ENCODE results near the gene CDK13. TPM values are rescaled to one million over a fixed set of nuclear protein-coding genes. Genes with fewer than 3 reads are reported as not detected.

Gene CDK13
- total RNA-seq, 2 experiments from 2014 or later, result 46.5 to 48.7 TPM

DNA sequence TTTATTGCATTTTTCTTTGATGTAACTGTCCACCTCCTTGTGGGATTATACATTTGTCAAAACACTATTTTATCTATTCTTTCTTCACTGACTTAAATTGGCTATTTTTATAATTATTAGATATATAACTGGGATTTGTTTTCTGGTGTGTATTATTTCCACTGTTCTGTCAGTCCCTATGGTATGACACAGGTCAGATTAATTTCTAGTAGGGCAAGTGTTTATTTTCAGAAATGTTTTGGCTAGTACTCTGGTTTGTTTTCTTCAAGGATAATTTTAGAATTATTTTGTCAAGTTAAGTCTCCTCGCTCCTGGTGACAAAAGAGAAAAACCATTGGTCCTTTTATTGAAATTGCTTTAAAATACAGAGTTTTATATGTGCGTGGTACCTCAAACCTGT, 93.1 kb downstream of the CDK13 start:
- no peaks in the 10 kb centered on the region for H3K27me3 Mint-ChIP-seq
- POLR2A ChIA-PET, result no interaction called here

DNA sequence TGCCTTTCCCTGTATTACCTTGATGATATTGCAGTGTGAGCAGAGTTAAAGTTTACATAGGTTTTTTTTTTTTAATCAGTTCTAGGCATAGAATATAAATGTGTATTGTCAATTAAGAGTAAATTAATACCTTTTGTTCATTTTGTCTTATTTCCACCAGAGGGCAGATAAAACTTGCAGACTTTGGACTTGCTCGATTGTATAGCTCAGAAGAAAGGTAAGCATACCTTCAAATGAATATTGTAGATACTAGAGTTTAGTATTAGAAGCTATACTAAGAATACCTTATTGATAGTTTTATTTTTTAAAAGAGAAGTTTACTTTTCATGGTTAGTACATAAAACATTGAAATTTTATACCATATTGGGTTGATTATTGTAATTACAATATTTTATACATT, 97.6 kb downstream of the CDK13 start:
- CTCF ChIA-PET, result interaction anchor here (0.7 to 2.2 kb wide), 5 partner anchors 10 to 467 kb away, joined by 3 to 16 read pairs (median 5); no protein-coding TSS in a partner anchor
- Mint-ChIP-seq H3K27ac (no peak overlapping the region), H3K4me1 (peaks cover 2% of the 10 kb centered on the region), H3K4me3 (no peak overlapping the region), H3K36me3 (ENCODE audit: low read depth) (peaks cover 5% of the 10 kb centered on the region), H3K27me3 (no peaks in the 10 kb centered on the region), H3K9me3 (no peaks in the 10 kb centered on the region)
- DNase-seq, result no peak
- POLR2A ChIA-PET, result interaction anchor here (0.9 kb wide), 1 partner anchor 99 kb away, joined by 4 read pairs; no protein-coding TSS in a partner anchor

More for the DNA sequence above, 93.1 kb downstream of the CDK13 start:
- H3K4me1 Mint-ChIP-seq, result no peaks in the 10 kb centered on the region
- H3K27ac Mint-ChIP-seq, result no peak overlapping the region
- H3K9me3 Mint-ChIP-seq, result no peaks in the 10 kb centered on the region
- no peak overlapping the region for H3K4me3 Mint-ChIP-seq
- no peak for DNase-seq
- CTCF ChIA-PET, result no interaction called here
- H3K36me3 Mint-ChIP-seq (ENCODE audit: low read depth), result peaks cover 5% of the 10 kb centered on the region

- Mint-ChIP-seq H3K9me3 (no peaks in the 10 kb centered on the region), H3K27ac (no peak overlapping the region), H3K4me1 (peaks cover 3% of the 10 kb centered on the region), H3K27me3 (no peaks in the 10 kb centered on the region), H3K36me3 (ENCODE audit: low read depth) (peaks cover 11% of the 10 kb centered on the region), H3K4me3 (no peak overlapping the region)
- DNase-seq, result no peak
- ChIA-PET CTCF (interaction anchor here (1.1 kb wide), 1 partner anchor 161 kb away, joined by 7 read pairs; no protein-coding TSS in a partner anchor), POLR2A (no interaction called here)
These were observed 107.2 kb downstream of the CDK13 start for GRCh38 chr7:40057292-40057691.

DNA sequence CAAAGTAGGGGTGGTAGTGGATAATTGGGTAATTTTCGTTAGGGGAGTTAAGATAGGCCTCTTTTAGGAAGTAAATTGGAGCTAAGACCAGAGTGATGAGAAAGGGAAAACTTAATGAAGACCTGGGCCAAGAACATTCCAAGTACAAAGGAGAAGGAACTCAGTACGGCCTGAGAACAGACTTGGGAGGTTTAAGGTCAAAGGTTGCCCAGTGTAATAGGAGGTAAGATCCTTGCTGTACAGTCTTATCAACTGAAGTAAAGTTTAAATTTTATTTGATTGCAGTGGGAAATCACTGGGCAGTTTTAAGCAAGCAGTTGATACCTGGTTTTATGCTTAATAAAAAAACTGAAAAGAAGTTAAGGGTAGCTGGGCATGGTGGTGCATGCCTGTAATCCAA, 108.0 kb downstream of the CDK13 start:
- ChIA-PET CTCF (interaction anchor here (0.9 to 1.1 kb wide), 2 partner anchors 161 to 162 kb away, joined by 3 to 7 read pairs; no protein-coding TSS in a partner anchor), POLR2A (no interaction called here)
- Mint-ChIP-seq H3K27ac (no peak overlapping the region), H3K4me3 (no peak overlapping the region), H3K9me3 (no peaks in the 10 kb centered on the region), H3K36me3 (ENCODE audit: low read depth) (peaks cover 11% of the 10 kb centered on the region), H3K27me3 (no peaks in the 10 kb centered on the region), H3K4me1 (no peaks in the 10 kb centered on the region)
- no peak for DNase-seq

DNA sequence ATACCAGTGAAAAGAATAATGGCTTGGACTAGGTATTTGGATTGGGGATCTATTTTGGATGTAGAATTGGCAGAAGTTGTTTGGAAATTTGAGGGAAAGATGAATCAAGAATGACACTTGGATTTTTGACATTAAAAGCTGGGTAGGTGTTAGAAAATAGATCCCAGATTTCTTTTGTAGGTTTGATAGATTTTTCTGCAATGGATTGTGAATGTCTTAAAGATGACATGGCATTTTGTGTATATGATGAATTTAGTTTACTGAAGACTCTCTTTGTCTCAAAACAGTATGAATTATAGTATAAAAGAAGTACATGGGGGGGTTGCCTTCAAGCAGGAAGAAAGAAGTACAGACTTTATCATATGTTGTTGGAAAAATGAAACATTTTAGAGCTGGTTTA, 108.6 kb downstream of the CDK13 start:
- Mint-ChIP-seq H3K4me3 (no peak overlapping the region), H3K27me3 (no peaks in the 10 kb centered on the region), H3K9me3 (no peaks in the 10 kb centered on the region), H3K36me3 (ENCODE audit: low read depth) (peaks cover 13% of the 10 kb centered on the region), H3K4me1 (no peaks in the 10 kb centered on the region), H3K27ac (no peak overlapping the region)
- ChIA-PET POLR2A (no interaction called here), CTCF (no interaction called here)
- DNase-seq, result no peak

GRCh38 chr7:40059057-40059456, 109.0 kb downstream of the CDK13 start:
- ChIA-PET POLR2A (no interaction called here), CTCF (no interaction called here)
- peaks cover 13% of the 10 kb centered on the region for H3K36me3 Mint-ChIP-seq (ENCODE audit: low read depth)
- H3K27me3 Mint-ChIP-seq, result no peaks in the 10 kb centered on the region
- H3K4me3 Mint-ChIP-seq, result no peak overlapping the region
- H3K4me1 Mint-ChIP-seq, result no peaks in the 10 kb centered on the region
- no peaks in the 10 kb centered on the region for H3K9me3 Mint-ChIP-seq
- no peak overlapping the region for H3K27ac Mint-ChIP-seq
- no peak for DNase-seq

DNA sequence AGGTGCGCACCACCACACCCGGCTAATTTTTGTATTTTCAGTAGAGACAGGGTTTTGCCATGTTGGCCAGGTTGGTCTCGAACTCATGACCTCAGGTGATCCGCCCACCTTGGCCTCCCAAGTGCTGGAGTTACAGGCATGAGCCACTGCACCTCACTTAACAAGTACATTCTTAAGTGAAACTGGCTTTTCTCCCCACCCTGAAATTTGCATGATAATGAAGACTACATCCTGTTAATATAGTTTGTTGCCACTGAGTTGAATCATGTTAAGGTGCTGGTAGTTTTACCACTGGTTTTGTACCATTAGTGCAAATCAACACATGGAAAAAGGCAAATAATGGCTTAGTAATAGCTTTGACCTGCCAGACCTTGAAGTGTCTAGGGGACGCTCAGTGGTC, 122.2 kb downstream of the CDK13 start:
- Mint-ChIP-seq H3K4me3 (no peak overlapping the region), H3K36me3 (ENCODE audit: low read depth) (no peaks in the 10 kb centered on the region), H3K27ac (no peak overlapping the region), H3K9me3 (no peaks in the 10 kb centered on the region), H3K27me3 (no peaks in the 10 kb centered on the region), H3K4me1 (no peaks in the 10 kb centered on the region)
- ChIA-PET POLR2A (no interaction called here), CTCF (interaction anchor here (1.6 kb wide), 1 partner anchor 21 kb away, joined by 7 read pairs; no protein-coding TSS in a partner anchor)
- no peak for DNase-seq

DNA sequence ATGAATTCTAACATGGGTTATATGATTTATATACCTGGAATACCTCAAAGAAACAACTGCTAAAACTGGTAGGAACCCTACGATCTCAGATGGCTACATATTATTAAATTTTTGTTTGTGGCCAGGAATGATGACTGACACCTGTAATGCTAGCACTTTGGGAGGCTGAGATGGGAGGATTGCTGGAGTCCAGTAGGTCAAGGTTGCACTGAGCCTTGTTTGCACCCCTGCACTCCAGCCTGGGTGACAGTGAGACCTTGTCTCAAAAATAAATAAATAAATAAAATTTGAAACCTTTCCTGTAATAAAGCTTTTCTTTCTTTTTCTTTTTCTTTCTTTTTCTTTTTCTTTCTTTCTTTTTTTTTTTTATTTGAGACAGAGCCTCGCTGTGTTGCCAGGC, 123.2 kb downstream of the CDK13 start:
- POLR2A ChIA-PET, result no interaction called here
- no peaks in the 10 kb centered on the region for H3K9me3 Mint-ChIP-seq
- no peak overlapping the region for H3K4me3 Mint-ChIP-seq
- CTCF ChIA-PET, result no interaction called here
- H3K36me3 Mint-ChIP-seq (ENCODE audit: low read depth), result no peaks in the 10 kb centered on the region
- H3K4me1 Mint-ChIP-seq, result no peaks in the 10 kb centered on the region
- no peak overlapping the region for H3K27ac Mint-ChIP-seq
- H3K27me3 Mint-ChIP-seq, result no peaks in the 10 kb centered on the region
- no peak for DNase-seq

DNA sequence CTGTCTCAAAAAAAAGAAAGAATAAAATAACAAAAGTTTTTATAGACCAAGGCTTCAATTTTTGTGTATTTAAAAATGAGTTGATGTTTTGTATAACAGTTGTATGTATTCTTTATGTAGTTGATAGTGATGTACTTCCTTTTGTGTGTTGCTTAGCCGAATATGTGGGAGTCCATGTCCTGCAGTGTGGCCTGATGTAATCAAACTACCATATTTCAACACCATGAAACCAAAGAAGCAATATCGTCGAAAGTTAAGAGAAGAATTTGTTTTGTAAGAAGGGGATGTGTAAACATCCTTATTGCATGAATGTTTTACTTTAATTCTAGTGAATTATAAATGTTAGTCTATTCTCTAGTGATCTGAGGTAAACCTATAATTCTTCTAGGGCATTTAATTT, 127.8 kb downstream of the CDK13 start:
- Mint-ChIP-seq H3K27me3 (no peaks in the 10 kb centered on the region), H3K9me3 (no peaks in the 10 kb centered on the region), H3K4me3 (no peak overlapping the region), H3K27ac (no peak overlapping the region), H3K4me1 (no peaks in the 10 kb centered on the region), H3K36me3 (ENCODE audit: low read depth) (peaks cover 6% of the 10 kb centered on the region)
- POLR2A ChIA-PET, result no interaction called here
- CTCF ChIA-PET, result interaction anchor here (1.2 kb wide), 1 partner anchor 10 kb away, joined by 5 read pairs; no protein-coding TSS in a partner anchor
- no peak for DNase-seq

- Mint-ChIP-seq H3K27ac (no peak overlapping the region), H3K4me3 (no peak overlapping the region), H3K27me3 (no peaks in the 10 kb centered on the region), H3K4me1 (no peaks in the 10 kb centered on the region), H3K9me3 (no peaks in the 10 kb centered on the region), H3K36me3 (ENCODE audit: low read depth) (peaks cover 49% of the 10 kb centered on the region)
- no peak for DNase-seq
- ChIA-PET CTCF (no interaction called here), POLR2A (no interaction called here)
These were observed 142.1 kb downstream of the CDK13 start for GRCh38 chr7:40092182-40092581.

DNA sequence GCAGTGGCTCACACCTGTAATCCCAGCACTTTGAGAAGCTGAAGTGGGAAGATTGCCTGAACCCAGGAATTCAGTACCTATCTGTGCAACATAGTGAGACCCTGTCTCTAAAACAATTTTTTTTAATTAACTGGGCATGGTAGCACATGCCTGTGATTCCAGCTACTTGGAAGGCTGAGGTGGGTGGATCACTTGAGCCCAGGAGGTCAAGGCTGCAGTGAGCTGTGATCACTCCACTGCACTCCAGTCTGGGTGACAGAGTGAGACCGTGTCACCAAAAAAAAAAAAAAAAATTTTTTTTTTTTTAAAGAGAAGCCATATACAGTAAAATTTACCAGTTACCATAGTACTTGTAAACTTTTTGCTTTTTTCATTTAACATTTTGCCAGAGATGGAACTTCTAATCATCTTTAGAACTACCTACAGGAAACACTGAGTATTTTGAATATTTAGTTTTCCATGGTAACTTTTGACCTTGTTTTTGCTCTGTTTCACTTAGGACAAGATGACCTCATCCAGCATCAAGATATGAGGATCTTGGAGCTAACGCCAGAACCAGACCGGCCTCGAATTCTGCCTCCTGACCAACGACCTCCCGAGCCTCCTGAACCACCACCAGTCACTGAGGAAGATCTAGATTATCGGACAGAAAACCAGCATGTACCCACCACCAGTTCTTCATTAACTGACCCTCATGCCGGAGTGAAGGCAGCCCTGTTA, 143.7 kb downstream of the CDK13 start:
- ChIA-PET POLR2A (no interaction called here), CTCF (no interaction called here)

GRCh38 chr7:40095230-40095629, 145.2 kb downstream of the CDK13 start:
- Mint-ChIP-seq H3K4me1 (no peaks in the 10 kb centered on the region), H3K27ac (no peak overlapping the region), H3K4me3 (no peak overlapping the region), H3K9me3 (no peaks in the 10 kb centered on the region), H3K27me3 (no peaks in the 10 kb centered on the region), H3K36me3 (ENCODE audit: low read depth) (peaks cover 36% of the 10 kb centered on the region)
- CTCF ChIA-PET, result no interaction called here
- POLR2A ChIA-PET, result no interaction called here
- DNase-seq, result no peak

More for the DNA sequence above, 143.7 kb downstream of the CDK13 start:
- H3K36me3 Mint-ChIP-seq (ENCODE audit: low read depth), result peaks cover 41% of the 10 kb centered on the region
- H3K4me3 Mint-ChIP-seq, result no peak overlapping the region
- H3K27ac Mint-ChIP-seq, result no peak overlapping the region
- H3K9me3 Mint-ChIP-seq, result no peaks in the 10 kb centered on the region
- no peak for DNase-seq
- no peaks in the 10 kb centered on the region for H3K4me1 Mint-ChIP-seq
- H3K27me3 Mint-ChIP-seq, result no peaks in the 10 kb centered on the region

DNA sequence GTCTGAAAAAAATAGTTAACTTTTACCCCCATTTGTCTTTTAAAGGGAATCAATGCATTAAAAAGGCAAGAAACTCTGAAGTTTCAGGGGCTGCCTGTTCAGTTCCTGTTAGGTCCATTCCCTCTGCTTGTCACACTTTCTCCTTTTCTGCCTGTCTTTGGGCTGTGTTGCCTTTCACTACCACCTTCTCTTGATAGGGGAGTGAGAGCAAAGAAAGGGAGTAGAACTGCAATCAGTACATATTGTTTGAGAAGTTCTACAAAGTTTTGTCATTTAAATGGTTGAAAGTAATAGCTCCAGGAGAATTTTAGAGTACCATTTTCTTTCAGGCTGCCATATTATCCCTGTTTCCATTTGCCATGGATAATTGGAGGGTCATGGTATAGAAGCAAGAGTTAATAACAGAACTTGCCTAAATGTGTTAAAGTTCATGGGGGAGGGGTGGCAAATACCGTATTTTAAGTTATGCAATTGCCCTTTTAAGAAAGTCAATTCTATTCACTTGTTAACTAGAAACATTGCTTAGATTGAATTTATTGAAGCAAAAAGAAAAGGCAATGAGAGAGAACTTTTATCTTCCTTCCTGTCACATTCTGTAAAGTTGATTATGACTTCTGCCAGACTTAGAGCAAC, 145.8 kb downstream of the CDK13 start:
- no peaks in the 10 kb centered on the region for H3K4me1 Mint-ChIP-seq
- no peak for DNase-seq
- no peaks in the 10 kb centered on the region for H3K27me3 Mint-ChIP-seq
- POLR2A ChIA-PET, result no interaction called here
- no peaks in the 10 kb centered on the region for H3K9me3 Mint-ChIP-seq
- H3K27ac Mint-ChIP-seq, result no peak overlapping the region
- peaks cover 33% of the 10 kb centered on the region for H3K36me3 Mint-ChIP-seq (ENCODE audit: low read depth)
- CTCF ChIA-PET, result no interaction called here
- H3K4me3 Mint-ChIP-seq, result no peak overlapping the region

DNA sequence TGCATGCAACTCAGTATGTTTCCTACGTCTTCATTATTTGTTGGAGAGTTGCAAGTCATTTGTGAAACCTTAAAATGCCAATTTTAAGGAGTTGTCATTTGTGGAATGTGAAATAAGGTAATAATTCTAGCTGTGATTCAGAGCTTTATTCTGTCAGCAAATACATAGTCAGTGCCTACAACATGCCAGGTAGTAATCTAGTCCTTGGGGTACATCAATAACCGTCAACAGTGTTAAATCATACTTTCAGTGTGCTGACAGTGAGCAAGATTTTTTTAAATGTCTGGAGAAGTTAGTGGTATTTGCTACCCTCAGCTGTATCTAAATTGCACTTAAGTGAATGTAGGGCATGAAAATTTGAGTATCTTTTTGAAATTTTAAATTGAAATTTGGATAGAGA, 147.7 kb downstream of the CDK13 start:
- no peaks in the 10 kb centered on the region for H3K9me3 Mint-ChIP-seq
- CTCF ChIA-PET, result interaction anchor here (1.3 kb wide), 1 partner anchor 202 kb away, joined by 3 read pairs; no protein-coding TSS in a partner anchor
- H3K4me1 Mint-ChIP-seq, result no peaks in the 10 kb centered on the region
- POLR2A ChIA-PET, result interaction anchor here (0.6 kb wide), 1 partner anchor 14 kb away, joined by 3 read pairs; no protein-coding TSS in a partner anchor
- no peak overlapping the region for H3K27ac Mint-ChIP-seq
- H3K36me3 Mint-ChIP-seq (ENCODE audit: low read depth), result peaks cover 29% of the 10 kb centered on the region
- no peaks in the 10 kb centered on the region for H3K27me3 Mint-ChIP-seq
- no peak for DNase-seq
- no peak overlapping the region for H3K4me3 Mint-ChIP-seq
